Activated CD8-positive, alpha-beta T cell treated with anti-CD3 and anti-CD28 coated beads, Interleukin-2, amount 10 ng/mL, durations not matched to agents 7 days and 5 days (primary cell): ENCODE measurements around the gene TNFRSF6B. TPM values are rescaled to one million over a fixed set of nuclear protein-coding genes. Genes with fewer than 3 reads are reported as not detected.

Source experiments
- ATAC-seq: fragments of 150-1000 bp; cut with Tn5 transposase; one replicate; pipeline ENCODE4 v1.10.0; 2021; ENCODE audit warnings: moderate library complexity
- CTCF ChIA-PET: fragments of 350-600 bp; sonication (Branson Sonifier 250); formaldehyde crosslinking; loops from one replicate; lab custom pipeline; 2021; ENCODE audit warnings: antibody characterized with exemption; lab: Charles Lee
- POLR2A ChIA-PET: fragments of 350-600 bp; sonication (Branson Sonifier 250); formaldehyde crosslinking; loops from one replicate; lab custom pipeline; 2021; ENCODE audit warnings: antibody characterized with exemption; lab: Charles Lee
- DNase-seq: peaks from one replicate; pipeline ENCODE4 v3.0.0-alpha.2; 2020
- H3K27ac Mint-ChIP-seq: one replicate; pipeline ENCODE4 v1.8.0; 2021; ENCODE audit warnings: mild to moderate bottlenecking, mixed read lengths
- H3K27me3 Mint-ChIP-seq: one replicate; pipeline ENCODE4 v1.8.0; 2021; ENCODE audit warnings: low read depth, mixed read lengths
- H3K36me3 Mint-ChIP-seq: one replicate; pipeline ENCODE4 v1.8.0; 2021; ENCODE audit warnings: low read depth, mixed read lengths
- H3K4me1 Mint-ChIP-seq: one replicate; pipeline ENCODE4 v1.8.0; 2021; ENCODE audit warnings: low read depth, mixed read lengths
- H3K4me3 Mint-ChIP-seq: one replicate; pipeline ENCODE4 v1.8.0; 2021; ENCODE audit warnings: mild to moderate bottlenecking, mixed read lengths
- H3K9me3 Mint-ChIP-seq: one replicate; pipeline ENCODE4 v1.8.0; 2022; ENCODE audit warnings: mixed read lengths; ENCODE audit not compliant: insufficient read depth
- total RNA-seq, 2 experiments: library from RNA; stranded (reverse); gene quantifications; one replicate each; pipeline ENCODE4 v1.2.3, GENCODE V29; 2021

The TNFRSF6B gene
- total RNA-seq, 2 experiments from 2014 or later, result not detected

GRCh38 chr20:63739130-63740069 is 42.9 kb downstream of the TNFRSF6B start, which contains the start of gene SLC2A4RG:
Gene SLC2A4RG (plus strand): TSS chr20:63739776. CDS start chr20:63739913, 137 bp downstream.
- POLR2A ChIA-PET, result interaction anchor here (1.8 kb wide), 1 partner anchor 32 kb away, joined by 6 read pairs; the partner anchor contains the start of genes ARFRP1 and ZGPAT
- Mint-ChIP-seq H3K4me1 (peaks cover 19% of the 10 kb centered on the region), H3K27me3 (no peaks in the 10 kb centered on the region), H3K9me3 (no peaks in the 10 kb centered on the region), H3K4me3 (peak within 1 kb of the TSS; percentile 87), H3K27ac (no peak within 1 kb of the TSS), H3K36me3 (peaks cover 32% of the 10 kb centered on the region)
- ATAC-seq, result peak; percentile 51
- CTCF ChIA-PET, result interaction anchor here (5.3 kb wide), 1 partner anchor 32 kb away, joined by 70 read pairs; the partner anchor contains the start of genes ARFRP1 and ZGPAT
- peak; percentile 71 for DNase-seq

GRCh38 chr20:63740070-63740626 is 43.7 kb downstream of the TNFRSF6B start:
- peaks cover 19% of the 10 kb centered on the region for H3K4me1 Mint-ChIP-seq
- ChIA-PET POLR2A (interaction anchor here (1.1 to 1.8 kb wide), 3 partner anchors 9 to 32 kb away, joined by 3 to 14 read pairs (median 5); partner anchors contain the start of genes ARFRP1 and ZGPAT), CTCF (interaction anchor here (0.9 to 1.7 kb wide), 5 partner anchors 11 to 124 kb away, joined by 3 to 15 read pairs (median 4); partner anchors contain the start of genes ARFRP1, TPD52L2 and ZGPAT)
- no peak overlapping the region for H3K27ac Mint-ChIP-seq
- H3K9me3 Mint-ChIP-seq, result no peaks in the 10 kb centered on the region
- no peaks in the 10 kb centered on the region for H3K27me3 Mint-ChIP-seq
- peak overlapping the region; percentile 60 for H3K4me3 Mint-ChIP-seq
- ATAC-seq (peak; percentile 5), DNase-seq (peak; percentile 63)
- H3K36me3 Mint-ChIP-seq, result peaks cover 29% of the 10 kb centered on the region

DNA sequence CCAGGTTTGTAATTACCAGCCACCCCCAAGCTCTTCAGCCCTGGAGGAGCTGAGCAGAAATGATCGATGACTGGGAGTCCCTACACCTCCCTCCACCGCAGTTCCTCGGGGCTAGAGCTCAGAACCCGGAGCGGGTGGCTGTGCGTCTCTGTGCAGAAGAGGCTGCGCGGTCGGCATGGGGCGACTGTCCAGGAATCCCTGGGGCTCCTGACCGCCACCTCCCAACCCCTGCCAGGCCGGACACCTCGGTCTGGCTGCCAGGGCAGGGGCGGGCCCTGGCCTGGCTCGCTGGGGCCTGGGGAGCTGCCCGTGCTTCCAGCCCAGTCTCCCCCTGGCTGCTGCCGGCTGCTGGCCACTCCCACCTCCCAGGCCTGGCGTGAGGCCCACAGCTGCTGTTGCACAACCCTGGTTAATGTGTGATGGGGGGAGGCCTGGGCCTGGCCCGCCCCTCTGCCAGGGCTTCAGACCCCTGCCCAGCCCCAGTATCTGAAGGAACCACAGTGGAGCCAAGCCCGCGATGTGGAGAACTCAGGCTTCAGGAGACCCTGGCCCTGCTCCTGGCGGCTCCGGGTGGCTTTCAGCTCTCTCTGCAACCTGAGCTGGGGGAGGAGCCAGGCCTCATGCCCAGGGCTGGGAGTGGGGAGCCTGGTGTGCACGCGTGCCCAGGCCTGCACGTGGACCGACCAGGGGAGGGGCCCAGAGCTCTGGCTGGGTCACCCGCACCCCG is 44.3 kb downstream of the TNFRSF6B start:
- peaks cover 13% of the 10 kb centered on the region for H3K4me1 Mint-ChIP-seq
- H3K27me3 Mint-ChIP-seq, result no peaks in the 10 kb centered on the region
- peak overlapping the region; percentile 60 for H3K4me3 Mint-ChIP-seq
- H3K27ac Mint-ChIP-seq, result peak overlapping the region; percentile 30
- no peaks in the 10 kb centered on the region for H3K9me3 Mint-ChIP-seq
- ChIA-PET POLR2A (interaction anchor here (1.1 to 1.8 kb wide), 3 partner anchors 9 to 33 kb away, joined by 3 to 14 read pairs (median 5); partner anchors contain the start of genes ARFRP1 and ZGPAT), CTCF (interaction anchor here (0.9 to 1.7 kb wide), 5 partner anchors 10 to 124 kb away, joined by 3 to 15 read pairs (median 4); partner anchors contain the start of genes ARFRP1, TPD52L2 and ZGPAT)
- H3K36me3 Mint-ChIP-seq, result peaks cover 24% of the 10 kb centered on the region
- peak; percentile 62 for DNase-seq
- peak; percentile 4 for ATAC-seq

- H3K27ac Mint-ChIP-seq, result no peak overlapping the region
- ChIA-PET CTCF (interaction anchor here (1.2 to 1.7 kb wide), 4 partner anchors 11 to 123 kb away, joined by 3 to 15 read pairs (median 4); partner anchors contain the start of genes ARFRP1, TPD52L2 and ZGPAT), POLR2A (interaction anchor here (1.1 to 1.8 kb wide), 3 partner anchors 8 to 33 kb away, joined by 3 to 14 read pairs (median 5); partner anchors contain the start of genes ARFRP1 and ZGPAT)
- no peaks in the 10 kb centered on the region for H3K27me3 Mint-ChIP-seq
- ATAC-seq (no peak), DNase-seq (no peak)
- peaks cover 19% of the 10 kb centered on the region for H3K36me3 Mint-ChIP-seq
- no peaks in the 10 kb centered on the region for H3K9me3 Mint-ChIP-seq
- peak overlapping the region; percentile 60 for H3K4me3 Mint-ChIP-seq
- H3K4me1 Mint-ChIP-seq, result peaks cover 8% of the 10 kb centered on the region
Measured at GRCh38 chr20:63741354-63741675, 44.9 kb downstream of the TNFRSF6B start.

DNA sequence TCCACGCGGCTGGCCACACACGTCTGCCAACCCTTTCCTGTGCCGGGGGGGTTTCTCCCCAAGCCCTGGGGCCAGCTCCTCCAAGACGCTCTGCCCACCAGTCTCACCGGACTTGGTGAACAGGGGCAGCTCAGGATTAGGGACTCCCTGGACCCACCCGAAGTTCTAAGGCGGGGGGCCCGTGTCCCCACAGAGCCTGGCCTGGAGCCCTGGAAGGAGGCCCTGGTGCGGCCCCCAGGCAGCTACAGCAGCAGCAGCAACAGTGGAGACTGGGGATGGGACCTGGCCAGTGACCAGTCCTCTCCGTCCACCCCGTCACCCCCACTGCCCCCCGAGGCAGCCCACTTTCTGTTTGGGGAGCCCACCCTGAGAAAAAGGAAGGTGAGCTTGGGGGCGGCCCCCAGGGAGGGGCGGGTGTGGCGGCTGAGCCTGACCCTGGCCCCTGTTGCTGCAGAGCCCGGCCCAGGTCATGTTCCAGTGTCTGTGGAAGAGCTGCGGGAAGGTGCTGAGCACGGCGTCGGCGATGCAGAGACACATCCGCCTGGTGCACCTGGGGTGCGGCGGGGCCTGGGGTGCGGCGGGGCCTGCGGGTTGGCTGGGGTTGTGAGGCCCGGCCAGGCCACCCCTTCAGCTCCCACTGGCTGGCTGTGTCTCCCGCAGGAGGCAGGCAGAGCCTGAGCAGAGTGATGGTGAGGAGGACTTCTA is 45.4 kb downstream of the TNFRSF6B start:
- ATAC-seq, result no peak
- H3K4me1 Mint-ChIP-seq, result peaks cover 4% of the 10 kb centered on the region
- peak overlapping the region; percentile 60 for H3K4me3 Mint-ChIP-seq

GRCh38 chr20:63742381-63743024 is 46.1 kb downstream of the TNFRSF6B start:
- no peak for DNase-seq
- Mint-ChIP-seq H3K27me3 (no peaks in the 10 kb centered on the region), H3K36me3 (peaks cover 10% of the 10 kb centered on the region), H3K4me1 (no peaks in the 10 kb centered on the region), H3K27ac (no peak overlapping the region), H3K9me3 (no peaks in the 10 kb centered on the region), H3K4me3 (no peak overlapping the region)
- CTCF ChIA-PET, result no interaction called here
- POLR2A ChIA-PET, result interaction anchor here (0.9 kb wide), 1 partner anchor 32 kb away, joined by 3 read pairs; no protein-coding TSS in a partner anchor
- ATAC-seq, result no peak

More for the DNA sequence above, 45.4 kb downstream of the TNFRSF6B start:
- no peak for DNase-seq
- no peak overlapping the region for H3K27ac Mint-ChIP-seq
- ChIA-PET POLR2A (interaction anchor here (1.1 to 1.8 kb wide), 2 partner anchors 8 to 14 kb away, joined by 3 to 14 read pairs; no protein-coding TSS in a partner anchor), CTCF (interaction anchor here (1.7 kb wide), 1 partner anchor 35 kb away, joined by 15 read pairs; the partner anchor contains the start of genes ARFRP1 and ZGPAT)
- no peaks in the 10 kb centered on the region for H3K27me3 Mint-ChIP-seq
- peaks cover 14% of the 10 kb centered on the region for H3K36me3 Mint-ChIP-seq
- H3K9me3 Mint-ChIP-seq, result no peaks in the 10 kb centered on the region

- Mint-ChIP-seq H3K4me1 (no peaks in the 10 kb centered on the region), H3K27ac (no peak overlapping the region), H3K4me3 (no peak overlapping the region), H3K9me3 (no peaks in the 10 kb centered on the region), H3K36me3 (peaks cover 10% of the 10 kb centered on the region), H3K27me3 (no peaks in the 10 kb centered on the region)
- ATAC-seq (no peak), DNase-seq (no peak)
- ChIA-PET POLR2A (interaction anchor here (0.9 kb wide), 1 partner anchor 33 kb away, joined by 3 read pairs; no protein-coding TSS in a partner anchor), CTCF (no interaction called here)
Measured at GRCh38 chr20:63743210-63743970, 46.9 kb downstream of the TNFRSF6B start.

DNA sequence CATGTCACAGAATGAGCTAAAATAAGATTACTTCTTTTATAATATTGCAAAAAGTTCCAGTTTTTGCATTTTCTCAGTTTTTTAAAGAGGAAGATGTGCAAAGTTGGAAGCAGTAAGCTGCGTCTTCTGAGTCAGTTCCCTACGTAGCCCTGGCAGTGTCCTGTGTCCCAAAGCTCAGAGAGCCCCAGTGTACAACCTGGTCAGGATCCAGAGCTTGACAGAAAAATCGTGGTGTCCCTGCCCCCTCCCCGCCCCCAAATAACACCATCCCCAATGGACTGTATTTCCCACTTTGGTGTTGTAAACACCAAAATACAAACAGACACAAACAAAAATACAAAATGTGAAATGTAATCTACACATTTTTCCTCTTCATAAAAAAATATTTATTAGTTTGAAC is 47.7 kb downstream of the TNFRSF6B start:
- POLR2A ChIA-PET, result no interaction called here
- Mint-ChIP-seq H3K27me3 (no peaks in the 10 kb centered on the region), H3K4me3 (no peak overlapping the region), H3K9me3 (no peaks in the 10 kb centered on the region), H3K4me1 (no peaks in the 10 kb centered on the region), H3K36me3 (peaks cover 10% of the 10 kb centered on the region), H3K27ac (no peak overlapping the region)
- DNase-seq, result no peak
- ATAC-seq, result no peak
- CTCF ChIA-PET, result no interaction called here

- H3K27ac Mint-ChIP-seq, result no peak overlapping the region
- POLR2A ChIA-PET, result no interaction called here
Measured at GRCh38 chr20:63744574-63745423, 48.3 kb downstream of the TNFRSF6B start.

More at GRCh38 chr20:63744574-63745423, 48.3 kb downstream of the TNFRSF6B start:
- Mint-ChIP-seq H3K36me3 (peaks cover 10% of the 10 kb centered on the region), H3K4me1 (peaks cover 4% of the 10 kb centered on the region), H3K4me3 (no peak overlapping the region), H3K9me3 (no peaks in the 10 kb centered on the region), H3K27me3 (no peaks in the 10 kb centered on the region)
- ATAC-seq (no peak), DNase-seq (no peak)
- CTCF ChIA-PET, result interaction anchor here (0.9 kb wide), 1 partner anchor 103 kb away, joined by 3 read pairs; no protein-coding TSS in a partner anchor
